HFF-Myc (cell line): ENCODE results near the gene RALGAPA1.

Source experiments
- DNase-seq: peaks from one replicate; pipeline ENCODE4 v3.0.0-alpha.2; 2011; ENCODE audit warnings: low read depth; ENCODE audit errors: extremely low read depth
- H3K4me3 ChIP-seq: replicated peaks from 2 replicates; pipeline ENCODE4 v1.5.1; 2011; ENCODE audit warnings: low read depth, mild to moderate bottlenecking, control low read depth, low read length
- TF ChIP-seq, protein P1 (sequence below): IDR thresholded peaks from 2 replicates; pipeline ENCODE4 v1.5.1; 2012; ENCODE audit warnings: mild to moderate bottlenecking, low read depth, low read length, control low read depth; ENCODE audit errors: missing control alignments

The RALGAPA1 gene

DNA sequence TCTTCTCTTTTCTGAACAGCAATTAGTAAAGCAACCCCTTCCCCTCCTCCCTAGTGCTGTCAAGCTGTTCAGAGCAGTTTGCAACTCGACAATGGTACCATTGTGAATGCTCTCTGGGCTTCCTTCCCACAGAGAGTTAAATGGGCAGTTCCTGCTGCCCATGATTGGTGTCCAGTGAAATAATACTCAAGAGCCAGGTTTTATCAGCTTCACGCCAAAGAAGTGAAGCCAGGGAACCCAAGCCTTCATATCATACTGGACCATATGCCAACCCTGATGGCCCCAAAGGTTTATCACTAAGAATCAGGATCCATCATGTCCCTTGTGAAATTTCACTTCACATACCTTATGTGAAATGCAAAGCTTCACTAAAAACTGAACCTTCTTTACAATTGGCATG is 250.4 kb downstream of the RALGAPA1 start:
- no peak overlapping the region for H3K4me3 ChIP-seq
- TF ChIP-seq, protein P1, sequence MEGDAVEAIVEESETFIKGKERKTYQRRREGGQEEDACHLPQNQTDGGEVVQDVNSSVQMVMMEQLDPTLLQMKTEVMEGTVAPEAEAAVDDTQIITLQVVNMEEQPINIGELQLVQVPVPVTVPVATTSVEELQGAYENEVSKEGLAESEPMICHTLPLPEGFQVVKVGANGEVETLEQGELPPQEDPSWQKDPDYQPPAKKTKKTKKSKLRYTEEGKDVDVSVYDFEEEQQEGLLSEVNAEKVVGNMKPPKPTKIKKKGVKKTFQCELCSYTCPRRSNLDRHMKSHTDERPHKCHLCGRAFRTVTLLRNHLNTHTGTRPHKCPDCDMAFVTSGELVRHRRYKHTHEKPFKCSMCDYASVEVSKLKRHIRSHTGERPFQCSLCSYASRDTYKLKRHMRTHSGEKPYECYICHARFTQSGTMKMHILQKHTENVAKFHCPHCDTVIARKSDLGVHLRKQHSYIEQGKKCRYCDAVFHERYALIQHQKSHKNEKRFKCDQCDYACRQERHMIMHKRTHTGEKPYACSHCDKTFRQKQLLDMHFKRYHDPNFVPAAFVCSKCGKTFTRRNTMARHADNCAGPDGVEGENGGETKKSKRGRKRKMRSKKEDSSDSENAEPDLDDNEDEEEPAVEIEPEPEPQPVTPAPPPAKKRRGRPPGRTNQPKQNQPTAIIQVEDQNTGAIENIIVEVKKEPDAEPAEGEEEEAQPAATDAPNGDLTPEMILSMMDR, result no peak
- DNase-seq, result no peak

DNA sequence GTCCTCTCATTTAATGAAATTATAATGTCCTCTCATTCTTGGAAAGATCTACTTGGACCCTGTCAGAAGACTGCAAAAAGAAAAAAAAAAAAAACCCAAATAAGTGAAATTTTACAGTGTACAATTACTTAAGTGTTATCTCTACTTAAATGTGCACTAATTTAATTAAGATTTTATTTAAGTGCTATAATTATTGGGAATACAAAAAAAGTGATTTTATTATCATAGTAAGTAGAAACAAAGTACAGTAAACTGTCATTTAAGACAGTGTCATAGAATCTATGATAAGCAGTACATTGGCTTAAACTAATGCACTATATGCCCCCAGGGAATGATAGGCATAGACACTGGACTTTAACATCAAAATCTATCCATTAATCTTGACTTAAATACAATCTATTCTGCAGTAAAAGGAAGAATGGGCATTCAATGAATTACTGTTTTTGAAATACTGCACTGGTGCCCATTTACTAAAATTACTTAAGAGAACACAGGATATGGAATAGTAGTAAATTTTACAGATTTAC is 251.8 kb downstream of the RALGAPA1 start:
- TF ChIP-seq, protein P1, result no peak
- no peak for DNase-seq
- no peak overlapping the region for H3K4me3 ChIP-seq

DNA sequence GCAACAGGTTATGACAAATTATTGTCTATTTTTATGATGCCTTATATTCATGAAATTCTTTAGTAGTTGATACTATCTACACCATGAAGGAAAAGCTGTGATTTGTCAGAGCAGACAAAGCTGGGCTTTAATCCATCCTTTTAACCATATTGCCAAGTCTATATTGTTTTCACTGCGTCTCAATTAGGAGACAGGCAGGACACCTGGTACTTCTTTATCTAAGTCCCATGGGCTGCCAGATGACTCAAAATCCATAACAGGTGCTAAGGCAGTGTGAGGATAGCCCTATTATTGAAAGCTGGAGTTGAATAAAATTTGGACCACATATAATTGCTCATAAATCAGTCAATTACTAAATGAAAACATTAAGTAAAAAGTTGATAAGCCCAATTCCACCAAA is 252.5 kb downstream of the RALGAPA1 start:
- DNase-seq, result no peak
- TF ChIP-seq, protein P1, result no peak
- H3K4me3 ChIP-seq, result no peak overlapping the region

DNA sequence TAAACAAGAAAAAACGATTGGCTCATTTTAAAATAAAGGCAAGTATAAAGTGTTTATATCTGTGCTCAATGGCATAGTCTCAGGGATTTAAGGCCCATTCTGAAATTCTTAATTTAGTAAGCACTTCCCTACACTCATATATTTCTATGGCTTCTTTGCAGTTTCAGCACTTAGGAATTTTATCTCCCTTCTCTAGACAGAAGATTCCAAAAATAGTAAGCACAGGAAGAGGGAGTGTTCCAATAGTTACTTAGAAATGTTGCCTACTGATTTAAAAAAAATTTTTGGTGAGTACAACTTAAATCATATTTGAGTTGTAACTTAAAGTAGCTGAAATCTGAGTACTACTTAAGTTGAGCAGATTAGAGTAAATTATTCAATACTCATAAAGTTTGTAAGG is 255.3 kb downstream of the RALGAPA1 start:
- no peak for DNase-seq
- TF ChIP-seq, protein P1, result no peak
- H3K4me3 ChIP-seq, result no peak overlapping the region

DNA sequence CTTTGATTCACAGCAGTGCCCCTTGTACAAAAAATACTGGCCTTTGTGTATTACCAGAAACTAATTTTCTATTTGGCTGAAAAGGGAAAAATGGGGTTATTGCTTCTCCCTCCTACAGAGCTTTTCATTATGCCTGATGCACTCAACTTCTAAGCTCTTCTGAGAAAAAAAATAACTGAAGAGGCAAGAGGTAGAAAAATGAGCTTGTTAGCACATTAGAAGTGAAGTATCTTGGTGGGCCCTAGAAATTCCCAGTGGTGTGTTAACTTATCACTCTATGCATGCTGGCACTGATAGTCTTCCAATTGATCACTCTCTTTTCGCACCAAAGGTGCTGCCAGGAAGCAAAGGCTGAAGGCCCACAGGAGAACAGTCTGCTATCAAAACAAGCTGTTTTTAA is 258.0 kb downstream of the RALGAPA1 start:
- TF ChIP-seq, protein P1, result no peak
- no peak overlapping the region for H3K4me3 ChIP-seq

DNA sequence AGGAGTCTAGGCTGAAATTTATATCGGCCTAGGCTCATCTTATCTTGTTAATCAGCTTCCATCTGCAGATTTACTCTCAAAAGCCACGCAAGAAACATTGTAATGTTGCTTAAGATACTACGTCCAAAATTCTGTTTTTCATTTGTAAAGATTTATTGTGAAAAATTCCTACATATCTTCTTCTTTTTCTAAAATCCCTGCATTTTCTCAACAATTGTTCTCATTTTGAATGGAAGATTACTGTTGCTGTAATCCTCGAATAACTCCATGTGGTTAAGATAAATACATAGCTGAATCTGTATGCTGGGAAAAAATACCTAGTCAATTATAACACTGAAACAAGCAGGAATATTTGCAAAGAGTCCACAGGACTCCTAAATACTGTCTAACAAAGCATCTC is 259.5 kb downstream of the RALGAPA1 start:
- TF ChIP-seq, protein P1, result no peak
- H3K4me3 ChIP-seq, result no peak overlapping the region
- DNase-seq, result no peak

More for the DNA sequence above, 258.0 kb downstream of the RALGAPA1 start:
- DNase-seq, result no peak

DNA sequence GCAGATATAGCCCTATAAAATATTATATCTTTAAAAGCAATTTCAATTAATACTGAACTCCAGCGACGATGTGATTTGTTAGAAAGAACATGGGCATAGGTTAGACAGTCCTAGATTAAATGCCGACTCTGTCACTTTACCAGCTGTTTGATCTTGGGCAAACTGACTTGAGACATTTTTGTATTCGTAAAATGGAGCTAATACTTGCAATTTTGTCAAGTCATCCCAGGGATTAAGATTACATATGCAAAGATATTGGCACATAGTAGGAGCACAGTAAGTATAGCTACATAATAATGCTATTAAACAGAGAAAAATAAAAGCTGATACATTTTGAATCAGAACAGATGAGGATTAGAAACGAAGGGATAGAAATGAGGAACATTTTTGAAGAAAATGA is 266.1 kb downstream of the RALGAPA1 start:
- no peak overlapping the region for H3K4me3 ChIP-seq
- TF ChIP-seq, protein P1, result no peak
- DNase-seq, result no peak
